Measurements from ENCODE around the gene KIFBP. TPM values are rescaled to one million over a fixed set of nuclear protein-coding genes. Genes with fewer than 3 reads are reported as not detected.

The KIFBP gene
- total RNA-seq, 1 experiment from 2014 or later = 26.9 TPM

DNA sequence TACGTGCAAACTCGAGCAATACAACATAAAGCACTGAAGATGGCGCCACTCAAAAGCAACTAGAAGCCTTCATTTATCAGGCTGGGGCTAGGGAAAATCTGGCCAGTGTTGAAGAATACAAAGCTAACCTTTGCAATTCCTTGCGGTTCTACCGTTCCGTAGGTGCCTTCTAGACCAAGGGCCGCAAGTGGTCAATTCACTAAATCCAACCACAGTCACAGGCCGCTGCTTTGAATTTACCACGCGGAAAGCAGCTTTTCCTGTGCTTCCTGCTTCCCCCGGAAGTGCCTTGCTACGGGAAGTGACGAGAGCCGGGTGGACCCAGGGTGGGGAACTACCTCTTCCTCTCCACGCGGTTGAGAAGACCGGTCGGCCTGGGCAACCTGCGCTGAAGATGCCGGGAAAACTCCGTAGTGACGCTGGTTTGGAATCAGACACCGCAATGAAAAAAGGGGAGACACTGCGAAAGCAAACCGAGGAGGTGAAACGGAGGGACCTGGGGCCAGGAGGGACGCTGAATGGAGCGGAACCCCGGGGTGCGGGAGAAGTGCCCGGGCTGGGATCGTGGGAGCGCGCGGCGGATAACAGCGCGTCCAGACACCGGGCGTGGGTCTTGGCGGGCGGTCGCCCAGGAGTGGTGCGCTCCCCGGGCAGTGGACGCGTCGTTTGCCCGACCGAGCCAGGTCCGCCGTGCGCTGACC, 32.6 kb upstream of the KIFBP start, which contains the start of gene DDX21 (continued):
- peak; percentile 91 for TF ChIP-seq ELF1 (IDR thresholded peaks at IDR 0.05; ENCODE audit: borderline replicate concordance, low read depth)
- peak; percentile 28; the same call in 1 of the 2 replicates for TF ChIP-seq SP1 (IDR thresholded peaks at IDR 0.05; ENCODE audit: low read depth)
- peak; percentile 78 for TF ChIP-seq YY1 (IDR thresholded peaks at IDR 0.05; ENCODE audit: extremely low read depth, insufficient replicate concordance, low read depth, low read length)
- 0 out of 2 replicates have a peak, but pooled peaks have one; percentile 10 for TF ChIP-seq EGR1 (IDR thresholded peaks at IDR 0.05; ENCODE audit: low read depth)
- TF ChIP-seq SIN3A (IDR thresholded peaks at IDR 0.05; ENCODE audit: low read depth) = no peak; the same call in none of the 2 replicates
- TF ChIP-seq FOSL1 (IDR thresholded peaks at IDR 0.05; ENCODE audit: low read depth) = no peak
- no peak; the same call in none of the 2 replicates for TF ChIP-seq CBX3 (IDR thresholded peaks at IDR 0.05; ENCODE audit: low read depth)
- peak; percentile 73 for TF ChIP-seq ZFX (IDR thresholded peaks at IDR 0.05)
- TF ChIP-seq EZH2 (IDR thresholded peaks at IDR 0.05) = no peak
- TF ChIP-seq EZH2phosphoT487 (IDR thresholded peaks at IDR 0.05; ENCODE audit: borderline replicate concordance) = no peak
- TF ChIP-seq CEBPB (IDR thresholded peaks at IDR 0.05; ENCODE audit: low read depth) = no peak
- TF ChIP-seq, protein P1, sequence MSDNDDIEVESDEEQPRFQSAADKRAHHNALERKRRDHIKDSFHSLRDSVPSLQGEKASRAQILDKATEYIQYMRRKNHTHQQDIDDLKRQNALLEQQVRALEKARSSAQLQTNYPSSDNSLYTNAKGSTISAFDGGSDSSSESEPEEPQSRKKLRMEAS (IDR thresholded peaks at IDR 0.05) = peak; percentile 98
- peak; percentile 73 for TF ChIP-seq POLR2A (IDR thresholded peaks at IDR 0.05; ENCODE audit: borderline replicate concordance, extremely low read depth, insufficient read depth, insufficient read length)
- TF ChIP-seq POLR2AphosphoS5 (IDR thresholded peaks at IDR 0.05; ENCODE audit: low read depth, low read length) = peak; percentile 80
- no peak for TF ChIP-seq ZNF274 (IDR thresholded peaks at IDR 0.05; ENCODE audit: low read depth, low read length)
- no peak for TF ChIP-seq JUND (IDR thresholded peaks at IDR 0.05)
- no peak for TF ChIP-seq ATF3 (IDR thresholded peaks at IDR 0.05)
- peak; percentile 48 for TF ChIP-seq RAD21 (IDR thresholded peaks at IDR 0.05; ENCODE audit: low read depth)
- no peak for TF ChIP-seq TCF7L2 (IDR thresholded peaks at IDR 0.05; ENCODE audit: borderline replicate concordance, extremely low read depth, insufficient read depth, insufficient read length)
